HG02852 (cell line): Measurements from ENCODE around the gene KMT2A.
"Not testable (repeated sequence)": the region's sequence is repeated elsewhere in the genome, so short reads cannot be mapped to it uniquely, and the experiment has no call there.

Experiments used
- ATAC-seq: cut with Tn5 transposase; IDR thresholded peaks from one replicate; pipeline ENCODE4 v1.9.1; 2021; ENCODE audit warnings: mild to moderate bottlenecking, moderate library complexity; ENCODE audit not compliant: unreplicated experiment

Gene KMT2A

DNA sequence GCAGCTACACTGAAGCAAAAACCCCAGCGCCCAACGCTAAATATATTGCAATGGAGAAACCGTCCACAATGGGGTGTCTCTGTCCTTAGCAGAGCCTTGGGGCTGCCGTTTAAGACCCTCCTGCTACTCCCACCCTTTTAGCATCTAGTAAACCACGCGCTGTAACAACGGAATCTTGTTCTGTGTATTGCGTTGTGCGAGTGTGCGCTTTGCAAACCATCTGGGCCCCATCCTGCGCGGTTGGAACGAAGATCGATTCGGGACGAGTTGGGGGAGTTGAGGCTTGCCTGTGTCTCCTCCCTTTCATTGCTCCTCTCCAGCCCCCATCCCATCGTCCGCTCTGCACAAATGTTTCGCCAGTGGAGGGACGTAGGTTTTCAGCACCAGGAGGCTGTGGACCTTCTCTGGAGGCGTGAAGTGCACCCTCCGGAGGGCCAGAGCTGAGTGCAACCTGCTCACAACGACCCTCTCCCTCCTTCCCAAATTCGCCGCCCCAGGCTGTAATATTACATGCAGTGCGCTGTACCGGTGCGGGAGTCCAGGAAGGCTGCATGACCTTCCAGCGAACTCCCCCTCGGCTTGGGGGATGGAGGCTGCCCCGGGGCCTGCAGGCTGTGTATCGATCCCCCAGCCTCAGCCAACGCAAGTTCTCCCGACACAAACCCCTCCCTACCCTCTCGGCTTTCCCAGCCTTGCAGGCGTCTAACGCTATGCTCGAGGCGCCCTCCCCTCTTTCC lies 1.6 kb upstream of the KMT2A start:
- ATAC-seq: no peak

DNA sequence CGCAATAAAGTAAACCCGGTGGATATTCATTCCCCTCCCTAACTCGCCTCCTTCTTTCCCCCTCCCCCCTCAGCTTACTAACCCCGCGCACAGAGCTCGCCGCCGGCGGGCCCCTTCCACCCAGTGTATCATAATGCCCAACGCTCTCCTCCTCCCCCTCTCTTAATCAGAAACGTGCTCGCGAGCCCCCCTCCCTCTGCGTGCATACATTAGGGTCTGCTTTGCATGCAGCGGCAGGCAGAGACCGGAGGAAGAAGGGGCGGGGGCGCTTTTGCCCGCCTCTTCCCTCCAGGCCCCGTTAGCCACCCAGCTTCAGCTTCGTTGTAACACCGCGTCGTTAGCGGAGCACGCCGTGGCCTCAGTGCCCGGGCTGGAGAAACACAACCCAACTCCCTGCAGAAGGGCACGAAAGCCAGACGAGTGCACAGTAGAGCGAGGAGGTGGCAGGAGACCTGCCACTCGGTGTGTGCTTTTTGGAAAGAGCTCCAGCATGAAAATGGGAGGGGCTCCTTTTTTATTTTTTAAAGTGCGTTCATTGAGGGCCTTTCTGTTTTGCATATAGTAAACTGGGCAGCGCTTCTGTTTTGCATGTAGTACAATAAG lies 901 bp upstream of the KMT2A start:
- ATAC-seq: peak; percentile 11

DNA sequence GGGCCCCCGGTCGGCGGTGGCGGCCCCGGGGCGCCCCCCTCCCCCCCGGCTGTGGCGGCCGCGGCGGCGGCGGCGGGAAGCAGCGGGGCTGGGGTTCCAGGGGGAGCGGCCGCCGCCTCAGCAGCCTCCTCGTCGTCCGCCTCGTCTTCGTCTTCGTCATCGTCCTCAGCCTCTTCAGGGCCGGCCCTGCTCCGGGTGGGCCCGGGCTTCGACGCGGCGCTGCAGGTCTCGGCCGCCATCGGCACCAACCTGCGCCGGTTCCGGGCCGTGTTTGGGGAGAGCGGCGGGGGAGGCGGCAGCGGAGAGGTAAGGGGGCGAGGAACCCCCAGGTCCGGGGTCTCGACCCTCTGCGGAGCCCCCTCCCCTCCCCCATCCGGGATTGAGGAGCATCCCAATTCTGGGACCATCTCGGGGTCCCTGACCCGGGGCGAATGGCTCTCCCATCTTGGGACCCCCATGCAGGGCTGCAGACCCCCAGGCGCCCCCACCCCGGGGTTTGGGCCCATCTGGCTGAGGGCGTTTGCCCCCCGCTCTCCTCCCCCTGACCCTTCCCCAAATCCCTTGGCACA lies 431 bp downstream of the KMT2A start:
- ATAC-seq: peak; percentile 25

DNA sequence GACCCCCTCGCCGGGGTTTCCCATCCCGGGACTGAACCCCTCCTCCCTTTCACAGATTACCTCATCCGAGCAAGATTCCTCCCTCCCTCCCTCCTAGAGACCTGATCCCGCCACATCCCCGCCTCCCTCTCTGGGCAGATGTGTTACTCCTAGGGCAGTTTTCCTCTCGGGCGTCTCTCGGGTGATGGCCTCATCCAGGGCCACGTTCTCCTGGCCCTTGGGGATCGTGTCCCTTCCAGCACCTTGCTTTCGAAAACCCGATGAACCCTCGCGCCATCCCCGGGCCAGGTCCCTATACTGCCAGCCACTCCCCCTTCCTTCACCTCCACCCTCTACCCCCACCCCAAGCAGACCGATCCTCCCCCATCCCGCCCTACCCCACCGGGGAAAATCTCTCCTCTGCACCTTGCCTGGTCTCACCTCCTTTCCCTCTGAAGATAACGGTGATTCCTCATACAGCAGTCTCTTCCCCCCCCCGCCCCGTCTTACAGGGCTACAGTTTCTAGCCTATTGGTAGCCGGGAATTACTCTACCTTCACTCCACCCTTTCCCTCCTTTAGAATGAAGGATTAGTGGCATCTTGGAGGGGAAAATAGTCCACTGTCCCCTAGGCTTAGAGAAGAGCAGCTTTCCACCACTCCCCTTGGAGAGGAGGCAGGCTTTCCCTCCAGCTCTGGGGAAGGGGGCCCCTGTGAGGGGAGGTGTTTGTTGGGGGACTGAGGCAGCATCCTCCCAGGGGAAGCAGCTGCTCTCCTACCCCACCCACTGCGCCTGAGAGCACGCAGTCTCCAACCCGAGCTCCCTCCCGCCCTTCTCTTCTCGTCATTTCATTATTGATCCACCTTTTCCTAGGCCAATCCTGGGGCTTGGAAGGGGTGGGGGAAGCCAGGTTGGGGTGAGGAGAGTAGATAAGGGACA lies 1.2 kb downstream of the KMT2A start:
- no peak for ATAC-seq

DNA sequence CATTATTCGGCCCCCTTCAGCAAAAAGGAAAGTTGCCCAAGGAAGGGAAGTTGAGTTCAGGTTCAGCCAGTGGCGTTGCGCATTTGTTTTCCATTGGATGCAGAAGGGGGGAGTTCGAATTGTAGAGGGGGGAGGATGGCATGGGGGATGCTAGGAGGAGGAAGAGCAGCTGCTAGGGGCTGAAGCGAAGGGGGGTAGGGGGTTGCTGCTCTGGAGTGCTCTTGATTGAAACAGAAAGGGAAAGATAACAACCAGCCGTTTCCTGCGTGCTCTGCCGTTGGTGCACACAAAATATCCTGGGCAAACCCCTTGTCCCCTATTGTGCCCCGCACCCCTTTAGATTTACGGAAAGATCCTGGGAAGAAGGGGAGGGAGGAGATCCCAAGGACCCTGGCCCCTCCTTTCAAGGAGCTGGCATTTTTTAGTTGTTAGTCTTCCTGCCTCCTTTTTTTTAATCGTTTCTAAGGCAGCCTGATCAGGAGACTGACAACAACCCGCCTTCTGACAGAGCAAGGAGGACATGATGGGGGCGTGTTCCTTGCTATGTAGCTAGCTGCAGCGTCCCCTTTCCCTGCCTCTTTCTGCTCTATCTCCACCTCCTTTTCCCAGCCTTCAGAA lies 2.1 kb downstream of the KMT2A start:
- ATAC-seq: no peak

DNA sequence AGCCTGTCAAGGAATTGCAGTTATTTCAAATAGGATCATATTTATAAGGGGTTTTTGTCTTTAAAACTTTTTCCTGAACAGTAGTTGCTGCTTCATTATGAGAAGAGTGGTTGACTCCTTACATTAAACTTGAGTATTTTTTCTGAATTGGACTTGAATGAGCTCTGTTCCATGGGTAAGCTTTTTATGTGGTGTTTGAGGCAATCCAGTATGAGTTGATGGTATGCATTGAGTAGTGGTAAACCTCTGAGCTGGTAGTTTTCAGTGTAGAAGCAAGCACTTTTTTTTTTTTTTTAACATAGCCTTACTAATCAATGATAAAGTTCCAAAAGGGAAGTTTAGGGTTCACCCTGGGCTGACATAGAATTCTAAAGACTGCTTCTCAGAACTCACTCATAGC lies 3.4 kb downstream of the KMT2A start:
- no peak for ATAC-seq

DNA sequence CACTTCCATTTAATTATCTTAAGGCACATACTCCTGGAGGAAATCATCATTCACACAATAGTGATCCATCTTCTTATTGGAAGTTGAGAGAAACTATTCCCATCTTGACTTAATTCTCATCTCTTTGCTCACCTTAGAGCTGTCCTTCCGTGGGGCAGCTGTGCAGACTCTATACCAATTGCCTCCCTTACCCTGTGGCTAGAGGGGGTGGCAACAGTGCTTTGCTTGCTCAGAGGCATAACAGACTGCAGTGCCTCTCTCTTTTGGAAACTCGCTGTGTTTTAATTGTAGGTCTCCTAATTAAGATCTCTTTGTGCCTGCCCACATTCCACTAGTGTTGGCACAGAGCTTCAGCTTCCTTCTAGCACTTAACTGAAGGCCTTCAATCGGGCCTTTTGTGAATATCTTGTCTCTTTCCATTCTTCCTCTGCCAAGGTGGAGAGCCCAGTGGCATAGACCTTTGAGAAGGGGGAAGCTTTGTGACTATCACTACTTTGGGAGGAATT lies 5.5 kb downstream of the KMT2A start:
- ATAC-seq: no peak

DNA sequence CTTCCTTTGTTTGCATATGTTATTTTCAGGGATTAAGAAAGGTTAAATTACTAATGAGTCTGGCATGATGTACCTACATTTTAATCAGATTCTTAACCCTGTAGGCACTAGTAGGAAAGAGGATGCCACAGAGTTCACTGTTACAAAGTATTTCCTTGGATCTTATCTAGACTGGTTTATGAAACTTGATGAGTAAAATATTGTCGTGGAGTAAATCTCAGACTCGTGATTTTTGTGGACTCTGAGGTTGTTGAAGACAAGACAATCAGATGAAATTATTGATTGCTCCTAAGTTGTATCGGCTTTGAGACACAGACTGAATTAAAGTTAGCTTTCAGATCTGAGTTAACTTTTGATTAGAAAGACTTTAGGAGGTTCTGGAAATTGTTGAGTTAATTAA lies 6.0 kb downstream of the KMT2A start:
- no peak for ATAC-seq

DNA sequence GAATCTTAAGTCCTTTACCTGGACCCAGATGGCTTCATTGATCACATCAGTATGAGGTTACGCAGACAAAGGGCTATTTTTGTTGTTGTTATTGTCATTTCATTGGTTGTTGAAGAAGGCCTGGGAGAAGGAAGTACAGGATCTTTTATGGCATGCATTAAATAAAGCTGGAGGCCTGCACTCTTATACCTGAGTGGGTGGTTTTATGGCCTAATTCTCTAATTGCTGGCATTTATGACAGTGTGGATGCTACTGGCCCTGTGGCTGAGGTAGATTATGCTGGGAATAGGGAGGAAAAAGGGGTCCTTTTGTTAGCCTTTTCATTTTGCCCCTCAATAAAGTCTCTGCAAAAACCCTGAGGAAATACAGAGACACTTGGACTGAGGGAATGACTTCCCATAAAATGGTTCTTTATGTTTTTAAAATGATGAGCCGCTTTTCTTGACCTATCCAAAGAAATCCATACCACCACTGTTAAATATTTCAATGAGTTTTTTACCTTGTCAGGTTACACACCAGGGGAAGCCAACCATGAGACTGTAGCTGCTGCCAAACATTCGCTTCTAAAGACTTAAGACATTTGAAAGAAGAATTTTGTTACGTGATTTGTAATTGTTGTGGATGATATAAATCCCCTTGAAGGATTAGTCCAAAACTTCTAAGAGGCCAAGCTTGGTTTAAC lies 6.8 kb downstream of the KMT2A start:
- no peak for ATAC-seq

DNA sequence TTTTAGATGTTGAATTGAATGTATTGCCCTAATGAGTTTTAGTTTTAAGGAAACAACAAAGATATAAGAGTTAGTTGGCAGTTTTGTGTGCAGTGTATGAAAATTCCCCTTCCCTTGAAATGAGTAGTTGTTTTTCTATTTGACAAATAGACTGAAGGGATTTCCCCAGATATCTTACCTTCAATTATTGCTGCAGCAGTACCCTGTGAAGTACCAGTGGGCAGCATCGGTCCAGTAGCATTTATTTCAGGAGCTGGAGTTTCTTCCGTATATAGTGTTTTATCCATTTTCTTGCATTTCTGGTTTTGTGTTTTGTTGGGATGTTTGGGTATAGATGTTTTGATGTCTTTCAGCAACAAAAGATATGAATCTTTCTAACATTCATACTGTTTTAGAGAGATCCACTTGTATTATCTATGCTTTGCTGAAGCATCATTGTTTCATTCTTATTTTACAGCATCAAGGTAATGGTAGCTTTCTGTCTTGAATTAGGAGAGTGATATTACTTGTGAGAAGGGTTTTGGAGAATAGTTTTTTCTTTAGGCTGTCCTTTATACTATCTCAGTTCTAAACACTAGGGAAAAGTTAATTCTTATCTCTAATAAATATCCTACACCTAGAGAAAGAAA lies 7.4 kb downstream of the KMT2A start:
- ATAC-seq: no peak

DNA sequence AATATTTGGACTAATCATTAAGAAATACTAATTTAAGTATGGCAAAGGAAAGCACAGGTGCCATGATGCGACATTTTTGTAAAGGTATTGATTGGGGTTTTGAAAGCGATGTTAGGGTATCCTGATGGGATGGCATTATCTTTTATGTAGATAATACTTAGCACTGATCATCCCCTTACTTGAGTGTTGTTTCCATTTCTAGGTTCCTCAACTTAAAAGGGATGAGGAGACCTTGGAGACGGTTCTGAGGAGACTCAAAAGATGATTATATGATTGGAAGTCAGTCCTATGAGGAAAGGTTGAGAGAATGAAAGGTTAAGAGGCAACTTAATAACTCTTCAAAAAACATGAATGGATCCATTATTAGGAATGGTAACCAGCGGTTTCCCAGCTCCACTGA lies 11.1 kb downstream of the KMT2A start:
- no peak for ATAC-seq

DNA sequence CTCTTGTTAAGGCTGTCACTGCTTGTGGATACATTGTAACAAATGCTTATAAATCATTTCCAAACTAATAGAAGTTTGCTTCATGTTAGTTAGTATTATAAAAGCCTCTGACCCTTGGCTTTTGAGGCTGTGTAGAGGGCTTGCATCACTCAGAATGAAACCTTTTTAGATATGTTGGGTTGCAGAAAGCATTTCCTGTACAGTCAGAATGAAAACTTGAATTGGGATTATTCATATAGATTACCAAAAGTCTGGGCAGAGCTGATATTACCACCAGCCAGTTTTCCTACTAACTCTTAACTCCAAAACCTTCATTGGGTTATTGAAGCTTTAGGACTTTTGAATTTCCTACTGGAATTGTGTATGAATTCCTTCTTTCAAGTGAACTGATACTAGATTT lies 12.0 kb downstream of the KMT2A start:
- ATAC-seq: peak; percentile 78

DNA sequence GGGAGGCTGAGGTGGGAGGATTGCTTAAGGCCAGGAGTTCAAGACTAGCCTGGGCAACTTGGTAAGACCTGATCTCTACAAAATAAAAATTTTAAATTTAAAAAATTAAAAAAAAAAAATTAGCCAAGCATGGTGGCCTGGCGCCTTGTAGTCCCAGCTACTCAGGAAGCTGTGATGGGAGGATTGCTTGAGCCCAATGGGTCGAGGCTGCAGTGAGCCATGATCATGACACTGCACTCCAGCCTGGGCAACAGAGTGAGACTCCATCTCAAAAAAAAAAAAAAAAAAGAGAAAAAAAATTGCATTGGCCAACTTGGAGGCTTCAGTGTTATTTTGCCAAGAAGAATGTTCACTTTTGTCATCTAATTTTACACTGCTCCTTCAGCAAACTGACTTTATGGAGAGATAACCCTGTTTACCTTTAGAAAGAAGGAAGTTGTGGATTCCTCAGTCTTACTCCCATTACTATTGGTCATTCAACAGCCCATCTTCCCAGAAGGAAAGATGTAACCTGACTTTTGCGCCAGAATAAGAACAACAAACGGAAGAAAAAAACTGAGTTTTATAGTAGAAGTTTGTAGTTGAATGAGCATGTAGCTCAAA lies 13.1 kb downstream of the KMT2A start:
- ATAC-seq: no peak

DNA sequence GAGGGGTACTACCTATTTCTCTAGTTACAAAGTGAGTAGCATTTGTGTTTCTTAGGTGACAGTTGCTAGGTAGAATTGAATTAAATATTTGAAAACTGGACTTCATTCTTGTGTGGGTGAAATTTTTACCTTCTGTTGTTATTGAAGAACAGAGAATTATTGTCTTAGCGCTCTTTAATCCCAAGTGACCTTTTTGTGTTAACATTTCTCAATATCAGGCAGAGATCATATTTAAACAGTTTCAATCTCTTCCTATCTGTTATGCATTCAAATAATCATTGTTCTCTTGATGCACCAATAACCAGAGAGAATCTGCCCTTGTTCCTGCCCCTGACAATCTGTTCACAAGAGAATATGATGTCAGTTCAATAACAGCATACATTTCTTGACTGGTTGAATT lies 14.2 kb downstream of the KMT2A start:
- ATAC-seq: no peak

DNA sequence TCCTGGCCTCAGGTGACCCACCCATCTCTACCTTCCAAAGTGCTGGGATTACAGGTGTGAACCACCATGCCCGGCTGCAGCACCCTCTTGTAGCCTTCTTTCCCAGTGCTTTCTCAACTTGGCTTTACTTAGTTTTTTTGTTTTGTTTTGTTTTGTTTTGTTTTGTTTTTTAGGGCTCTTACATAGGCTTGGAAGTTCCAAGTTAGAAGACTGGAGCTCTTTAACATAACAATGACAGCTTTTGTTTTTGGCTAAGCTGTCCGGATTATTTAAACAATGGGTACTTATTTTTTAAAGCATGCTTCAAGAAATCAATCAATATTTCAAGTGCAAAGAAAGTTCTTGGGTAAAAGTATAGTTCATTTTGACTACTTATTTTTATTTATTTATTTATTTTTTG lies 25.9 kb downstream of the KMT2A start:
- no peak for ATAC-seq

DNA sequence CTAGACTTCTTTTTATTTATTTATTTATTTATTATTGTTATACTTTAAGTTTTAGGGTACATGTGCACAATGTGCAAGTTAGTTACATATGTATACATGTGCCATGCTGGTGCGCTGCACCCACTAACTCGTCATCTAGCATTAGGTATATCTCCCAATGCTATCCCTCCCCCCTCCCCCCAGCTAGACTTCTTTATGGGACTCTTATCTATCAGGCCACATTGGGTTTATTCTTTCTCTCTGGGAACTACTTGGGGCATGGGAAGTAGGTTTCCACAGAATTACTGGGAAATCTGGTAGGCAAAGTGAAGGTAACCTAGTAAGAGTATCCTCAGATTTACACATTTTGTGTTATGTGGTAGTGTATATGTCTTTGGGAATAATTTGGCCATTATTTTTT lies 32.7 kb downstream of the KMT2A start:
- ATAC-seq: not testable (repeated sequence)

DNA sequence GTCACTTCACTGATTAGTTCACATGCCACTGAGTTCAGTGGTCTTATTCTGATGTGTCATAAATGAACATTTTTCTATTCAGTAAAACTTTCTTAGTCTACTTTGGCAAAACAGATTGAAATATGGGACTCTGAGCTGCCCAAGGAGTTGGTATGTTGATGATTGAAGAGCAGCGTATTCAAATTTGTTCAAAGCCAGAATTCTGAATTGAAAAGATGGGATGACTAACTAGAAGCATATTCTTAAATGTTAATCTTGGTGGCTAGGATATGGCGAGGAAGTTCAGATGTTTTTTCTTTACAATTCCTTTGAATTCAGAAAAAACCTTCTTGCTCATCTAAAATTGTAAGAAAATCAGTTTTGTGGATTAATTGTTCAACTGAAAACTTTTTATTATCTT lies 34.7 kb downstream of the KMT2A start:
- ATAC-seq: no peak

DNA sequence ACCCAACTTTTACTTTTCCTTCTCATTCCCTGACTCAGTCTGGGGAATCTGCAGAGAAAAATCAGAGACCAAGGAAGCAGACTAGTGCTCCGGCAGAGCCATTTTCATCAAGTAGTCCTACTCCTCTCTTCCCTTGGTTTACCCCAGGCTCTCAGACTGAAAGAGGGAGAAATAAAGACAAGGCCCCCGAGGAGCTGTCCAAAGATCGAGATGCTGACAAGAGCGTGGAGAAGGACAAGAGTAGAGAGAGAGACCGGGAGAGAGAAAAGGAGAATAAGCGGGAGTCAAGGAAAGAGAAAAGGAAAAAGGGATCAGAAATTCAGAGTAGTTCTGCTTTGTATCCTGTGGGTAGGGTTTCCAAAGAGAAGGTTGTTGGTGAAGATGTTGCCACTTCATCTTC lies 37.2 kb downstream of the KMT2A start:
- no peak for ATAC-seq

DNA sequence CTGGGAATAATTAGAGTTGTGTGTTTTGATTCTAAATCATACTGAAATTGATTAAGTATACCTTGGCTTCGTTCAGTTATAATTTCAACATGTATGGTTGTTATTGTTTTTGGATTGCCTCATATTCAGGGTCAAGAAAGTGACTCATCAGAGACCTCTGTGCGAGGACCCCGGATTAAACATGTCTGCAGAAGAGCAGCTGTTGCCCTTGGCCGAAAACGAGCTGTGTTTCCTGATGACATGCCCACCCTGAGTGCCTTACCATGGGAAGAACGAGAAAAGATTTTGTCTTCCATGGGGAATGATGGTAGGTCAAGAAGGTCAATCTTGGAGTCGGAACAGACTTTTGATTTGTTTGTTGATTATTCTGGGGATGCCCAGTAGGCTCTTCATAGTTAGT lies 40.4 kb downstream of the KMT2A start:
- no peak for ATAC-seq
